Measurements from ENCODE around the gene AP1M1. TPM values are rescaled to one million over a fixed set of nuclear protein-coding genes. Genes with fewer than 3 reads are reported as not detected.
A peak's percentile ranks its signal among the peaks of the same experiment; 100 is the strongest.

Gene AP1M1
- total RNA-seq (10 to 100 TPM; 28.4 to 81.7 (median 59.3) TPM), polyA plus RNA-seq (10 to 100 TPM; 38.9 to 42.6 TPM)
- long read RNA-seq, donor 1, full-length matches to known transcripts, result 579 of 635 reads
- long read RNA-seq, donor 1, partial matches to known transcripts, result 25 of 635 reads
- long read RNA-seq, donor 1, other reads (novel, unspliced or antisense), result 31 of 635 reads
- long read RNA-seq, donor 2, full-length matches to known transcripts, result 30 of 39 reads
- long read RNA-seq, donor 2, partial matches to known transcripts, result 9 of 39 reads
- long read RNA-seq, donor 2, other reads (novel, unspliced or antisense), result 0 of 39 reads
- long read RNA-seq, donor 3, full-length matches to known transcripts, result 185 of 211 reads
- long read RNA-seq, donor 3, partial matches to known transcripts, result 13 of 211 reads
- long read RNA-seq, donor 3, other reads (novel, unspliced or antisense), result 13 of 211 reads

- 0% methylated on average over 36 to 65 of the region's 65 CpGs for WGBS, 3 donors
- no peak for TF ChIP-seq EP300 (IDR thresholded peaks at IDR 0.05)
- peak; percentile 49 for TF ChIP-seq POLR2A (IDR thresholded peaks at IDR 0.05)
- H3K27ac ChIP-seq, result peak within 1 kb of the TSS; percentile 2 to 60
- peaks cover 13% of the 10 kb centered on the region for H3K4me1 ChIP-seq (ENCODE audit: insufficient read depth)
- no peaks in the 10 kb centered on the region for H3K36me3 ChIP-seq
- H3K9me3 ChIP-seq, result no peaks in the 10 kb centered on the region
- peak within 1 kb of the TSS; percentile 65 for H3K4me3 ChIP-seq
- intact Hi-C loops (cut with DNase I), result no loop called here
- H3K27me3 ChIP-seq, result no peaks in the 10 kb centered on the region
- DNase-seq, result peak; percentile 97 to 99 (median 98)
These were observed at the start of gene AP1M1 for GRCh38 chr19:16197622-16198369. AP1M1 (plus strand) TSS chr19:16197911; CDS start chr19:16198027, 116 bp downstream.

- no peaks in the 10 kb centered on the region for H3K4me1 ChIP-seq (ENCODE audit: insufficient read depth)
- TF ChIP-seq POLR2A (IDR thresholded peaks at IDR 0.05), result no peak
- no peak for TF ChIP-seq EP300 (IDR thresholded peaks at IDR 0.05)
- TF ChIP-seq CTCF (IDR thresholded peaks at IDR 0.05), result no peak
- no peak overlapping the region for H3K27ac ChIP-seq
- H3K36me3 ChIP-seq, result no peaks in the 10 kb centered on the region
- H3K9me3 ChIP-seq, result no peaks in the 10 kb centered on the region
- no peaks in the 10 kb centered on the region for H3K27me3 ChIP-seq
- intact Hi-C loops (cut with DNase I), result no loop called here
- WGBS, 3 donors, result 79 to 86% (median 80%) methylated on average over 8 of the region's 8 CpGs
- no peak overlapping the region for H3K4me3 ChIP-seq
- no peak for DNase-seq
These were observed 49.1 kb upstream of the AP1M1 start for GRCh38 chr19:16148443-16149229.

GRCh38 chr19:16153582-16154336 lies 44.0 kb upstream of the AP1M1 start:
- no peak overlapping the region for H3K4me3 ChIP-seq
- no peaks in the 10 kb centered on the region for H3K27me3 ChIP-seq
- no peaks in the 10 kb centered on the region for H3K36me3 ChIP-seq
- 72 to 79% (median 78%) methylated on average over 11 of the region's 11 CpGs for WGBS, 3 donors
- H3K4me1 ChIP-seq (ENCODE audit: insufficient read depth), result no peaks in the 10 kb centered on the region
- H3K27ac ChIP-seq, result no peak overlapping the region
- H3K9me3 ChIP-seq, result no peaks in the 10 kb centered on the region
- TF ChIP-seq EP300 (IDR thresholded peaks at IDR 0.05), result no peak
- no peak for TF ChIP-seq POLR2A (IDR thresholded peaks at IDR 0.05)
- TF ChIP-seq CTCF (IDR thresholded peaks at IDR 0.05), result no peak
- DNase-seq, result no peak
- intact Hi-C loops (cut with DNase I), result no loop called here

GRCh38 chr19:16154557-16154956 lies 43.2 kb upstream of the AP1M1 start:
- intact Hi-C loops (cut with DNase I), result no loop called here
- DNase-seq, result no peak
- Histone ChIP-seq H3K27me3 (no peaks in the 10 kb centered on the region), H3K36me3 (no peaks in the 10 kb centered on the region), H3K27ac (no peak overlapping the region), H3K4me1 (ENCODE audit: insufficient read depth) (no peaks in the 10 kb centered on the region), H3K9me3 (no peaks in the 10 kb centered on the region), H3K4me3 (no peak overlapping the region)
- WGBS, 3 donors, result 89 to 95% (median 93%) methylated on average over 8 of the region's 8 CpGs
- TF ChIP-seq POLR2A (IDR thresholded peaks at IDR 0.05) (no peak), EP300 (IDR thresholded peaks at IDR 0.05) (no peak), CTCF (IDR thresholded peaks at IDR 0.05) (no peak)
